KBM-7 (cell line): ENCODE data around the gene ADI1.
"Not testable (repeated sequence)": the region's sequence is repeated elsewhere in the genome, so short reads cannot be mapped to it uniquely, and the experiment has no call there.

ENCODE experiments used
- DNase-seq: peaks from one replicate; pipeline ENCODE4 v3.0.0-alpha.2; 2015
- in situ Hi-C: fragments of 300-500 bp; cut with MboI; formaldehyde crosslinking; loops from 2 replicates; pipeline ENCODE4 v1.14.3; 2020; ENCODE audit warnings: low sequenced_read_pairs, low pct_unique_long_range_greater_than_20kb, mixed read lengths

The ADI1 gene

GRCh38 chr2:3500326-3500899, 18.9 kb downstream of the ADI1 start:
- DNase-seq: no peak
- in situ Hi-C loops: no loop called here

GRCh38 chr2:3498783-3499394, 20.4 kb downstream of the ADI1 start:
- no peak for DNase-seq
- in situ Hi-C loops: no loop called here

GRCh38 chr2:3496708-3497080, 22.6 kb downstream of the ADI1 start:
- DNase-seq, in situ Hi-C loops: not testable (repeated sequence)

GRCh38 chr2:3494984-3495666, 24.2 kb downstream of the ADI1 start:
- no peak for DNase-seq
- in situ Hi-C loops: no loop called here

- no peak for DNase-seq
- in situ Hi-C loops: no loop called here
Measured at GRCh38 chr2:3493615-3494007, 25.7 kb downstream of the ADI1 start.

- in situ Hi-C loops: no loop called here
- DNase-seq: no peak
Measured at GRCh38 chr2:3492951-3493614, 26.2 kb downstream of the ADI1 start.

GRCh38 chr2:3492475-3492787, 26.9 kb downstream of the ADI1 start:
- in situ Hi-C loops, DNase-seq: not testable (repeated sequence)

GRCh38 chr2:3491716-3492474, 27.4 kb downstream of the ADI1 start:
- in situ Hi-C loops: no loop called here
- DNase-seq: no peak

- DNase-seq: no peak
- in situ Hi-C loops: no loop called here
Measured at GRCh38 chr2:3491306-3491705, 28.0 kb downstream of the ADI1 start.

GRCh38 chr2:3490191-3491170, 28.9 kb downstream of the ADI1 start:
- in situ Hi-C loops: no loop called here
- DNase-seq: no peak

- in situ Hi-C loops: no loop called here
- no peak for DNase-seq
Measured at GRCh38 chr2:3489764-3490115, 29.6 kb downstream of the ADI1 start.

GRCh38 chr2:3488855-3489763, 30.2 kb downstream of the ADI1 start:
- in situ Hi-C loops: no loop called here
- DNase-seq: no peak

- no peak for DNase-seq
- in situ Hi-C loops: no loop called here
Measured at GRCh38 chr2:3488061-3488531, 31.2 kb downstream of the ADI1 start.

GRCh38 chr2:3487432-3487831, 31.9 kb downstream of the ADI1 start:
- in situ Hi-C loops: no loop called here

GRCh38 chr2:3487028-3487425, 32.3 kb downstream of the ADI1 start:
- DNase-seq: no peak
- in situ Hi-C loops: no loop called here

More at GRCh38 chr2:3487432-3487831, 31.9 kb downstream of the ADI1 start:
- DNase-seq: no peak

GRCh38 chr2:3486047-3487027, 33.0 kb downstream of the ADI1 start:
- in situ Hi-C loops: no loop called here
- no peak for DNase-seq

GRCh38 chr2:3485166-3485565, 34.2 kb downstream of the ADI1 start:
- no peak for DNase-seq
- in situ Hi-C loops: no loop called here
